GM18526 (cell line): ENCODE results near the gene IL20RA.

Experiments
- POLR2A ChIP-seq: IDR thresholded peaks from 3 replicates; pipeline ENCODE4 v1.6.1; 2011; ENCODE audit not compliant: insufficient read length; ENCODE audit errors: extremely low read depth

IL20RA gene

DNA sequence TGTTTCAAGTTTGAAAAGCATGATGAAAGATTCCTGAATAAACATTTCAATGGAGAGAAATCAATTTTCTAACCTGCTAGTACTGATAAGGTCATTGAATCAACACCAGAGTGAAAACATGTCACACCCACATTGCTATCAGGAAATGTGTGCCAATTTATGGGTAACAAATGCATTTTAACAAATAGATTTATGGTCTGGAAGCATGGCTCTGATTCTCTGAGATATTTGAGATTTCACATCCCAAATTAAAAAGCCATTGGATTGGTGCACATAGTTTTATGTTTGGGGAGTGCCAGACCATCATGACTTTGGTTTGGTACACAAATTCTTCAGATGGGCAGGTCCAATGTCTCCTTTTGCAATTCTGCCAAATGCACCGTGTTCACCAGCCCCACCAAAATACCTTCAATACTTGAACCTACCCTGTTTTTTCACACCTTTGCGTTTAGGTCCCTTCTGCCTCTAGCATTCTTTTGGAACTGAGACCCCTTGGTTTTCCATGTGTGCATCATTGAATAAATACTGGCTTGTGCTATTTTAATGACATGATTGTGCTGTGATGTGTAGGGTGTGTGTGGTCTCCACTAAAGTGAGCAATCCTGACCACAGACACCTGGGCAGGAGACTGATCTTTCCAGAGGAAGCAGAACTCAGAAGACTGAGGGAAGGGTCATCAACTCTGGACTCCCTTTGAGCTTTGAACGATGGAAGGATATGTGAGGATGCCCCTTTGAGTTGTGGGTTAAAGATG, 20.4 kb downstream of the IL20RA start:
- TF ChIP-seq POLR2A = no peak

DNA sequence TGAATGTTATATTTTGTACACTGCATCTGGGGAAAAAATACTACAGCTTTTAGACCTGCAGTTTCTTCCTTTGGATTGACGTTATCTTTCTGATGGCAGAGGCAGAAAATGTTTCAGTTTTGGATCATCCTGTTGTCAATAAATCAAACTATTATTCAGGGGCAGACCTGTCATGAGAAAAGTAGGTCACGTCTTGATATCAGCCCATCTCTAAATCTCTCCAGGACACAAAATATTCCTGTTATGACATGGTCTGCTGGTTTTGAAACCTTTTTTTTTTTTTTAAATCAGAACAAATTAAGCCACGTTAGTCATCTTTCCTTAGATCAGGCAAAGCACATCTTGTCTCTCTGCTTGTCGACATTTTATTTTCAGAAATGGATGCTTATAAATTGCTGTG, 24.0 kb downstream of the IL20RA start:
- no peak for TF ChIP-seq POLR2A

DNA sequence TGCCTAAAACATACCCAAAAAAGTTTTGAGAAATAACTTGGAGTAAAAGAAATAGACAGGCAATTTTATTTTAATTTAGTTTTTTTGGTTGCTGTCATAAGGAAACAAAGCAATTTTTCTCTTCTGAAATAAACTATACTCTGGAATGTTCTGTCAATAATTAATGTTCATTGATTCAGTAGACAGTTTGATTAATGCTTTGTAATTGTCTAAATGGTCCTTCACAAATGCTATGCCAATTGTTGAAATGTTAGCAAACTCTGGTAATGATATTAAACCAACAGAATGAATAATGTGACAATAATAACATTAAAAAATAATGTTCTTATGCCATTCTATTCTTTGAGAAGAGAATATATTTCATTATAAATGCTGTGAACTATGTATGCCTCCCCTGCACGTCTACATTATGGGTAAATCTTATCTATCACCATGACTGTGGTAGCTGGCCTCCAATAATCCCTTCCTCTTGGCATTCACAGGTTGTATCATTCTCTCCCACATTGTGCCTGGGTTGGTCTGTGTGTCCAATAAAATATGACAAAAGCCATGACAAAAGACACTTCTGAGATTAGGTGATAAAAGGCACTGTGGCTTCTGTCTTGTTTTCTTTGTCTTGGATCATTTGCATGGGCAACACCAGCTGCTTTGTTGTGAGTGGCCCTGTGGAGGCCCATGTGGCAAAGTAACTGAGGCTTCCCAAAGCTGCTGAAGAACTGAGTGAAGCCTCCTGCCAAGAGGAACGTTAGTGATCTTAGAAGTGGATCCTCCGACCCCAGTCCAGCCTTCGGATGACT, 25.1 kb downstream of the IL20RA start:
- no peak for TF ChIP-seq POLR2A

- no peak for TF ChIP-seq POLR2A
Measured at GRCh38 chr6:137017081-137017480, 27.7 kb downstream of the IL20RA start.

GRCh38 chr6:137016356-137016755, 28.4 kb downstream of the IL20RA start:
- no peak for TF ChIP-seq POLR2A

DNA sequence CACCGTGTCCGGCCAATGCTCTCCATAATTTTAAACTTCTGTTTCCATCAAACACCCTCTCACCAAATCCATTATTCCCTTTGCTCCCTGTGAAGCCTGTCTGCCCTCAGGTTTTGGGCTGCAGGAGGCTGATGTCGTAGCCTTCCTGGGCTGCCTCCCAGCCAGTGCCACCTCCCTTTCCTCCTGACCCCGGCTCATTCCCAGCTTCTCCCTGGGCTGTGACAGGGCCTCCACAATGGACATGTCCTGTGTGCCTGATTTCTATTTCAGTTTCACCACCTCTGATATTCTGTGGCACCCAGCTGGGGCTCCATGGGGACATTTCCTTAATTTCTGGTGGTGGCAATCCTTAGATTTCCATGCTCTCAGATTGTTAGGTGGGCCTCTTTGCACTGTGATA, 28.8 kb downstream of the IL20RA start:
- no peak for TF ChIP-seq POLR2A

DNA sequence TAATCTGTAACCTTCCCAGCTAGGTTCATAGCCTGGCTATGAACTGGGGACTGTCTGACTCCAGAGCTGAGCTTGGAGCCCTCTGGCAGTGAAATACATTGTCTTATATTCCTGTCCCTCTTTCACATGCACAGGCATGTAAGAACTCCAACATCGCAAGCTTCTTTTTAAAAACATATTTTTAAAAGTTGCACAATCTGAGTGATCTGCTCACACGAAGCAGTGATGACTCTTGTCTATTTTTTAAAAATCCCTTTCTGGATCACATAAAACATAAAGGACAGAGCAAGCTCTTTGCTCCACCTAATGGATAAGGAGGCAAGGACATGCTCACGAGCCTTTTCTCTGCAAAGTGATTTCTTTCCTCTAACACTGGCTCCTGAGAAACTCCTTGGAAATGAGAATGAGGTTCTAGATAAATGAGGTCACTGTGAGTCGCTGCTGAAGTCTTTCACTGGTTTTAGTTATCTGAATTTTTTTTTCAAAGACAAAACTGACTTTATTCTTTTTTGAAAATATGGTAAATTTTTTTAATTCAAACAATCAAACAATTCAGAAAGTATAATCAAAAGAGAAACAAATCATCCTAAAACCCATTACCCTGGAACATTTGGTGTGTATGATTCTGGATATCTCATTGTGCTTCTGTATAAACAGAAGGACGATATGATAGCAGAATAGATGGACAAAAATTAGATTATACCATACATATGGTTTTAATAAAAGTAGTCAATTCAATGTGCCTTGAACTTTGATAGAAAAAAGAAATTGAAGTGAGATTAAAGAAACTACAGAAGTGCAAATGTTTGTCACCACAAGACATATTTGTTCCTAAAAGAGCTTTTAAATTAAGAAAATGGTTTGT, 30.8 kb downstream of the IL20RA start:
- TF ChIP-seq POLR2A = no peak

- no peak for TF ChIP-seq POLR2A
Measured at GRCh38 chr6:137013031-137013430, 31.7 kb downstream of the IL20RA start.

- no peak for TF ChIP-seq POLR2A
Measured at GRCh38 chr6:137011406-137011805, 33.4 kb downstream of the IL20RA start.

- TF ChIP-seq POLR2A = no peak
Measured at GRCh38 chr6:137010128-137010718, 34.5 kb downstream of the IL20RA start.

GRCh38 chr6:137008204-137008603, 36.6 kb downstream of the IL20RA start:
- TF ChIP-seq POLR2A = no peak

DNA sequence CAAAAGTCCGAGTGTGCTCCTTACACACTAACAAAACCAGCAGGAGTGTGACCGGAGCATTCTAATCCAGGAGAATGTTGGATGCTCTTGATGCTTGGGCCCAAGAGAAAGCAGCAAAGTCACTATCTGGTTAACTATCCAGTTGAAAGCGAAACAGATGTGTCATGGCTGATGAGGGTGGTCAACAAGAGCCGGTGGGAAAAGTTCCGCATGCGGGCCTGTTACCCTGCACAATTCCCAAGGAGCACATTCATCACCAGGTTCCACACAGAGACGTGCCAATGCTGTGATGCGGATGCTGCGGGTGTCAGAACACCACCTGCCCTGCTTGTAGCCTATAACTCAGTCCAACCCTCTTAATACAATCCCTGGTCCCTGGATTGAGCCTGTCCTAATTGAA, 38.7 kb downstream of the IL20RA start:
- TF ChIP-seq POLR2A = no peak

DNA sequence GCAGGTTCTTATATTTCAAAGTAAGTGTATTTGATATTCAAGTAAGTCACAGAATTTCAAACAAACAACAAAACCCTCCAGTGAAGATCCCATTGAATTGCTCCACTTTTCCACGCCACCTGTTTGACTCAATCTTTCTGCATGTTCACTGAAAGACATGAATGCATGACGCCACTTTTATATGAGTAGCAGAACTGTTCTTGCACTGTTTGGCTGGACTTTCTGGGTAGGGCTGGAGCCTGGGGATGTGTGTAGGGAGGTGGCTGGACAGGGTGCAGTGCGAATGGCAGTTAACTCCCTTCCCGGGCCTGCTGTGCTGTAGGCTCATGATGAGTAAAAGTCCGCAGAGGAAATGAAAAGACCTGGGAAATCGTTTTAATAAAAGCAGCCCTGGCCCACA, 39.7 kb downstream of the IL20RA start:
- TF ChIP-seq POLR2A = no peak

DNA sequence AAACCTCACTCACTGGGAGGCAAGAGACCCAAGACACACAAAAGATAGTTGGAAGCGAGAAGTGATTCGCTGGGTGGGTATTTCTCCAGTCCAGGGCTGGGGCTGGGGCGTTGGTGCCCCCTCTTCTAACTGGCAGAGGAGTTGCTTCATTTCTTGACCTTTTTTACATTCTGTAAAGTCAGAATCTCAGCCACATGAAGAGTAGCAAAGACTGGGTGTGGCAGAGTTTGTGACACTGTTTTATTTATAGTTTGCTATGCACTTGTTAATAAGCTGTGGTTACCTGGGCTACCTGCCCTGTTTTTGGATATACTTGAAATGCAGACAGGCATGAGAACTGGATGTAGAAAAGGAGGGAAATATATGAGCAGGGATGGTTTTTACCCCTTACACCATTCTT, 42.3 kb downstream of the IL20RA start:
- no peak for TF ChIP-seq POLR2A

- no peak for TF ChIP-seq POLR2A
Measured at GRCh38 chr6:137001977-137002302, 42.8 kb downstream of the IL20RA start.

- no peak for TF ChIP-seq POLR2A
Measured at GRCh38 chr6:137001299-137001976, 43.3 kb downstream of the IL20RA start.
